SU-DHL-6 (cell line): ENCODE results near the gene LHX3.

ENCODE experiments used
- H2AFZ ChIP-seq: fragments of 200-600 bp; sonication (generic); 2 replicates; pipeline ENCODE4 v1.6.1; 2014; ENCODE audit warnings: low read depth, mild to moderate bottlenecking, moderate library complexity, mixed read lengths, antibody characterized with exemption, low read length; ENCODE audit not compliant: severe bottlenecking
- H3F3A ChIP-seq: fragments of 200-600 bp; shearing (Covaris generic); 2 replicates; pipeline ENCODE4 v1.6.0; 2016; ENCODE audit warnings: antibody characterized with exemption, mild to moderate bottlenecking; ENCODE audit not compliant: insufficient read depth
- H3K27ac ChIP-seq: fragments of 200-600 bp; sonication (generic); 2 replicates; pipeline ENCODE4 v1.5.1; 2016; ENCODE audit warnings: low read depth, mild to moderate bottlenecking, low read length, moderate library complexity, mixed read lengths
- H3K27me3 ChIP-seq: fragments of 200-600 bp; sonication (generic), shearing (Covaris generic); 2 replicates; pipeline ENCODE4 v1.6.0; 2014; ENCODE audit warnings: mild to moderate bottlenecking, low read length
- H3K36me3 ChIP-seq: fragments of 200-600 bp; sonication (generic); 2 replicates; pipeline ENCODE4 v1.6.1; 2014; ENCODE audit warnings: mild to moderate bottlenecking, low read length, mixed read lengths
- H3K4me2 ChIP-seq: fragments of 300-600, 200-600 bp; shearing (Covaris generic), sonication (generic); 2 replicates; pipeline ENCODE4 v1.6.0; 2014; ENCODE audit warnings: low read length, low read depth, mild to moderate bottlenecking; ENCODE audit not compliant: poor library complexity, severe bottlenecking
- H3K4me3 ChIP-seq: fragments of 200-600 bp; sonication (generic); 2 replicates; pipeline ENCODE4 v1.5.1; 2014; ENCODE audit warnings: antibody characterized with exemption, low read length, mild to moderate bottlenecking, mixed read lengths; ENCODE audit not compliant: insufficient read depth, poor library complexity, severe bottlenecking
- H3K79me2 ChIP-seq: fragments of 200-600 bp; sonication (generic); 2 replicates; pipeline ENCODE4 v1.6.1; 2014; ENCODE audit warnings: mild to moderate bottlenecking, low read length, moderate library complexity; ENCODE audit not compliant: insufficient read depth
- H3K9ac ChIP-seq: fragments of 200-600 bp; sonication (generic); 2 replicates; pipeline ENCODE4 v1.7.0; 2014; ENCODE audit warnings: mild to moderate bottlenecking, low read length
- H3K9me2 ChIP-seq: fragments of 200-600 bp; sonication (generic); replicated peaks from 2 replicates; pipeline ENCODE4 v1.6.1; 2014; ENCODE audit warnings: low read length; ENCODE audit not compliant: insufficient read depth
- H3K9me3 ChIP-seq: fragments of 200-600 bp; sonication (generic); 2 replicates; pipeline ENCODE4 v1.6.1; 2014; ENCODE audit warnings: low read length, mixed read lengths; ENCODE audit not compliant: insufficient read depth
- H4K20me1 ChIP-seq: fragments of 200-600 bp; sonication (generic); 2 replicates; pipeline ENCODE4 v1.6.1; 2014; ENCODE audit warnings: low read depth, mild to moderate bottlenecking, antibody characterized with exemption, low read length, moderate library complexity, mixed read lengths
- EZH2phosphoT487 ChIP-seq: fragments of 200-600 bp; sonication (generic), shearing (Covaris generic); conservative IDR thresholded peaks from 2 replicates; pipeline ENCODE4 v1.6.1; 2018; ENCODE audit warnings: mild to moderate bottlenecking, antibody characterized with exemption, low read length, moderate library complexity, mixed read lengths
- TF ChIP-seq, protein P1 (sequence below): fragments of 200-600 bp; sonication (generic); IDR thresholded peaks from one replicate; pipeline ENCODE4 v1.5.1; 2017; ENCODE audit warnings: antibody characterized with exemption, mild to moderate bottlenecking, low read length, moderate library complexity; ENCODE audit not compliant: insufficient read depth, poor library complexity, severe bottlenecking

Gene LHX3

DNA sequence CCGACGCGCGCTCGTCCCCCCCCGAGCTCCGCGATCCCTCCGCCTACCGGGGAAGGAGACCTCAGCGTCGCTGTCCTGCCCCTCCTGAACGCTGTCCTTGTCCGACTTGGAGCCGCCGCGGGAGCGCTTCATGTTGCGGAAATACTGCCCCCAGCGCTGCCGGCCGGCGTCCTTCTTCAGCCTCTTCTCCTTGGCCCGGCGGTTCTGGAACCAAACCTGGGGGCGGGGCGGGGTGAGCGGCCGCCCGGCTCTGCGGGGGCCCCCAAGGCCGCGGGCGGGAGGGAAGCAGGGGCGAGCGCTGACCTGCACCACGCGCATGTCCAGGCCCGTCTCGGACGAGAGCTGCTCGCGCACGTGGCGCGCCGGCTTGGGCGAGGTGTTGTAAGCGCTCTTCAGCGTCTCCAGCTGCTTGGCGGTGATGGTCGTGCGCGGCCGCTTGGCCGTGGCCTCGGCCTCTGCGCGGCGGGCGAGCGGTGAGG is 6.3 kb downstream of the LHX3 start:
- Histone ChIP-seq H3F3A (no peaks in the 10 kb centered on the region), H3K27me3 (no peaks in the 10 kb centered on the region), H3K36me3 (no peaks in the 10 kb centered on the region), H3K9me2 (no peaks in the 10 kb centered on the region), H3K79me2 (no peaks in the 10 kb centered on the region), H3K9me3 (no peaks in the 10 kb centered on the region), H3K4me3 (no peak overlapping the region), H3K4me2 (no peak overlapping the region), H2AFZ (no peak overlapping the region), H4K20me1 (no peaks in the 10 kb centered on the region), H3K9ac (no peak overlapping the region), H3K27ac (no peak overlapping the region)
- TF ChIP-seq EZH2phosphoT487: no peak
- TF ChIP-seq, protein P1, sequence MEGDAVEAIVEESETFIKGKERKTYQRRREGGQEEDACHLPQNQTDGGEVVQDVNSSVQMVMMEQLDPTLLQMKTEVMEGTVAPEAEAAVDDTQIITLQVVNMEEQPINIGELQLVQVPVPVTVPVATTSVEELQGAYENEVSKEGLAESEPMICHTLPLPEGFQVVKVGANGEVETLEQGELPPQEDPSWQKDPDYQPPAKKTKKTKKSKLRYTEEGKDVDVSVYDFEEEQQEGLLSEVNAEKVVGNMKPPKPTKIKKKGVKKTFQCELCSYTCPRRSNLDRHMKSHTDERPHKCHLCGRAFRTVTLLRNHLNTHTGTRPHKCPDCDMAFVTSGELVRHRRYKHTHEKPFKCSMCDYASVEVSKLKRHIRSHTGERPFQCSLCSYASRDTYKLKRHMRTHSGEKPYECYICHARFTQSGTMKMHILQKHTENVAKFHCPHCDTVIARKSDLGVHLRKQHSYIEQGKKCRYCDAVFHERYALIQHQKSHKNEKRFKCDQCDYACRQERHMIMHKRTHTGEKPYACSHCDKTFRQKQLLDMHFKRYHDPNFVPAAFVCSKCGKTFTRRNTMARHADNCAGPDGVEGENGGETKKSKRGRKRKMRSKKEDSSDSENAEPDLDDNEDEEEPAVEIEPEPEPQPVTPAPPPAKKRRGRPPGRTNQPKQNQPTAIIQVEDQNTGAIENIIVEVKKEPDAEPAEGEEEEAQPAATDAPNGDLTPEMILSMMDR: no peak

DNA sequence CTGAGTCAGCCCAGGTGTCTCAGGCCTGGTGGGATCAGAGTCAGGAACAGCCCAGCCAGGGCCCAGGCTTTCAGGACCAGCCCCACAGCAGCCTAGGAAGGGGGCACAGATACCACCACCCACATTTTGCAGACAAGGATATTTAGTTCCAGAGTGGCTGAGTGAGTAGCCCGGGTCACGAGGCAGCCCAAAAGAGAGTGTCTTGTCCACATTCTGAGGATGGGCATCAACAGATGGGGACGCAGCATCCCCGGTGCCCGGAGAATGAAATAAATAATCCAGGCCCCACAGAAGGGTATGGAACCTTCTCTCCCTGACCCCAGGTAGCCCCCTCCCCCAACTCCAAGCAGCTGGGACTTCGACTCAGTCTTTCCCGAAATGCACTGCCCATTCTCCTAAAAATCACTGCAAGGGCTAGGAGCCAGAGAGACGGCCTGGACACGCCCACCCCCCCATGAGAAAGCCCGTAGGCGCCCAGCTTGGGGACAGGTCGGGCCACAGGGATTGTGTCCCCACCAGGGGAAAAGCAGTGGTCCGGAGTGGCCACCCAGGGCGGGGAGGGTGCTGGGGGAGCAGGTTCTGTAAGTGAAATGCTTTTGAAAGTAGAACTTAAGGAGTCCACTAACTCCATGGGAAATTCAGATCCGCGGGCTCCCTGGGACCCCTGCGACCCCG is 6.9 kb downstream of the LHX3 start:
- TF ChIP-seq EZH2phosphoT487: no peak
- TF ChIP-seq, protein P1: no peak
- Histone ChIP-seq H3K9me2 (no peaks in the 10 kb centered on the region), H2AFZ (no peak overlapping the region), H3K27ac (no peak overlapping the region), H3K9me3 (no peaks in the 10 kb centered on the region), H3K36me3 (no peaks in the 10 kb centered on the region), H3K9ac (no peak overlapping the region), H3K79me2 (no peaks in the 10 kb centered on the region), H4K20me1 (no peaks in the 10 kb centered on the region), H3K4me3 (no peak overlapping the region), H3K4me2 (no peak overlapping the region), H3F3A (no peaks in the 10 kb centered on the region), H3K27me3 (no peaks in the 10 kb centered on the region)

DNA sequence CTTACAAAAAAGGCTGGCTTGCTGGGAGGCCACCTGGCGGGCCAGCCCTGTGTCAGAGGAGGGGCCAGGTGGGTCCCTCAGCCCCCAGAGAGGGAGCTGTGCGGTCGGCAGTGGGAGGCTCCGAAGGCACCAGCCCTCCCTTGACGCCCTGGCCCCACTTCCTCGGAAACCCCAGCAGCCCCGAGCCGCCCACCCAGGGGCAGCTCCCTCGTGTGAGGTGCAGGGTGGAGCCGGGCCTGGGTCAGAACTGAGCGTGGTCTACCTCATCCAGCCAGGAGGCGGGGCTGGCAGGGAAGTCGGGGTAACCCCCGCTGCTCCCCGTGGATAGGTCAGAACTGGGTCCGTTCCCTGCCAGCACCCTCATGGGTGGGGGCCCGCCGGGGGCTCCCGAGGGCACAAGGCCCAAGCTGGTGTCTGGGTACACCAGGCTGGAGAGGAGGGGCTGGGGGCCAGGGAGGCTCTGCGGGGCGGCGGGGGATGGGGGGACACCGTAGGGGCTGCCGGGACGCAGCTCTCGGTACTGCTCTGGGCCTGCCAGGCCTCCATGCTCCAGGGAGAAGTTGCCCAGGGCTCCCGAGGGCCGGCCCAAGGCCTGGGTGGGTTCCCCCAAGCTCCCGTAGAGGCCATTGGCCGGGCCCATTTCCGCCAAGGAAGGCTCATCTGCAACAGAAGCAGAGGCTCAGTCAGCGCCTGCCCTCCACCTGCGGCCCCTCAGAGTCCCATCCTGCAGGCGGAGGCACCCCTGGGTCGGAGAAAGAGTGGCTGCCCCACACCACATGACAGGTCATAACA is 7.6 kb downstream of the LHX3 start:
- Histone ChIP-seq H3K9me2 (no peaks in the 10 kb centered on the region), H3K4me3 (no peak overlapping the region), H3K36me3 (no peaks in the 10 kb centered on the region), H3K79me2 (no peaks in the 10 kb centered on the region), H3K27me3 (no peaks in the 10 kb centered on the region), H3K27ac (no peak overlapping the region), H3K9me3 (no peaks in the 10 kb centered on the region), H3F3A (no peaks in the 10 kb centered on the region), H3K4me2 (no peak overlapping the region), H2AFZ (no peak overlapping the region), H3K9ac (no peak overlapping the region), H4K20me1 (no peaks in the 10 kb centered on the region)
- TF ChIP-seq EZH2phosphoT487: no peak
- TF ChIP-seq, protein P1: no peak
